ENCODE data around the gene ZCCHC2.

DNA sequence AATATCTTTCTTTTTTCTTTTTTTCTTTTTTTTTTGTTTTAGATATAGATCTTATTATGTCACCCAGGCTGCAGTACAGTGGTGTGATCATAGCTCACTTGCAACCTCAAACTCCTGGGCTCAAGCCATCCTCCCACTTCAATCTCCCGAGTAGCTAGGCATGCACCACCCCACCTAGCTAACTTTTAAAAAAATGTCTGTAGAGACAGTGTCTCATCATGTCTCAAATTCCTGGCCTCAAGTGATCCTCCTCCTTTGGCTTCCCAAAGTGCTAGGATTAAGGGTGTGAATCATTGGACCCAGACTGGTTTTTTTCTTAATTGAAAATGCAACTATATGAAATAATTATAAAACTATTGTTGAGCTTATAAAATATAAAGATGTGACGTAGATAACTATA lies 9.8 kb upstream of the ZCCHC2 start:
- TF ChIP-seq POLR2A (IDR thresholded peaks at IDR 0.05): no peak
- TF ChIP-seq, protein P1, sequence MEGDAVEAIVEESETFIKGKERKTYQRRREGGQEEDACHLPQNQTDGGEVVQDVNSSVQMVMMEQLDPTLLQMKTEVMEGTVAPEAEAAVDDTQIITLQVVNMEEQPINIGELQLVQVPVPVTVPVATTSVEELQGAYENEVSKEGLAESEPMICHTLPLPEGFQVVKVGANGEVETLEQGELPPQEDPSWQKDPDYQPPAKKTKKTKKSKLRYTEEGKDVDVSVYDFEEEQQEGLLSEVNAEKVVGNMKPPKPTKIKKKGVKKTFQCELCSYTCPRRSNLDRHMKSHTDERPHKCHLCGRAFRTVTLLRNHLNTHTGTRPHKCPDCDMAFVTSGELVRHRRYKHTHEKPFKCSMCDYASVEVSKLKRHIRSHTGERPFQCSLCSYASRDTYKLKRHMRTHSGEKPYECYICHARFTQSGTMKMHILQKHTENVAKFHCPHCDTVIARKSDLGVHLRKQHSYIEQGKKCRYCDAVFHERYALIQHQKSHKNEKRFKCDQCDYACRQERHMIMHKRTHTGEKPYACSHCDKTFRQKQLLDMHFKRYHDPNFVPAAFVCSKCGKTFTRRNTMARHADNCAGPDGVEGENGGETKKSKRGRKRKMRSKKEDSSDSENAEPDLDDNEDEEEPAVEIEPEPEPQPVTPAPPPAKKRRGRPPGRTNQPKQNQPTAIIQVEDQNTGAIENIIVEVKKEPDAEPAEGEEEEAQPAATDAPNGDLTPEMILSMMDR (IDR thresholded peaks at IDR 0.05): no peak
- no peak for TF ChIP-seq EP300 (IDR thresholded peaks at IDR 0.05)
- no peak for TF ChIP-seq POLR2AphosphoS5 (IDR thresholded peaks at IDR 0.05)

Data from upper lobe of left lung (tissue), 4 donors.